Endothelial cell (in vitro differentiated cells): Measurements from ENCODE around the gene MEF2D. TPM values are rescaled to one million over a fixed set of nuclear protein-coding genes. Genes with fewer than 3 reads are reported as not detected.

Experiments used
- DNase-seq: peaks from one replicate; pipeline ENCODE4 v3.0.0; 2021; ENCODE audit warnings: low spot score
- H3K27ac Mint-ChIP-seq: one replicate; pipeline ENCODE4 v1.8.0; 2021; ENCODE audit warnings: mixed read lengths, inconsistent platforms; ENCODE audit not compliant: unreplicated experiment
- H3K27me3 Mint-ChIP-seq: one replicate; pipeline ENCODE4 v1.8.0; 2021; ENCODE audit warnings: mild to moderate bottlenecking, moderate library complexity, mixed read lengths, inconsistent platforms; ENCODE audit not compliant: unreplicated experiment
- H3K36me3 Mint-ChIP-seq: one replicate; pipeline ENCODE4 v1.8.0; 2021; ENCODE audit warnings: mild to moderate bottlenecking, low read depth, mixed read lengths, inconsistent platforms; ENCODE audit not compliant: unreplicated experiment
- H3K4me1 Mint-ChIP-seq: one replicate; pipeline ENCODE4 v1.8.0; 2021; ENCODE audit warnings: mild to moderate bottlenecking, mixed read lengths, inconsistent platforms; ENCODE audit not compliant: unreplicated experiment
- H3K4me3 Mint-ChIP-seq: one replicate; pipeline ENCODE4 v1.8.0; 2021; ENCODE audit warnings: mild to moderate bottlenecking, mixed read lengths, inconsistent platforms; ENCODE audit not compliant: unreplicated experiment
- H3K9me3 Mint-ChIP-seq: one replicate; pipeline ENCODE4 v1.8.0; 2021; ENCODE audit warnings: mixed read lengths, inconsistent platforms; ENCODE audit not compliant: unreplicated experiment
- CTCF ChIP-seq: fragments of 200-600 bp; sonication (generic); IDR thresholded peaks from one replicate; pipeline ENCODE4 v1.5.0; 2021; ENCODE audit warnings: antibody characterized with exemption; ENCODE audit not compliant: unreplicated experiment
- long read RNA-seq: library from polyadenylated mRNA; unstranded; transcript quantifications from one replicate; pipeline ENCODE4 v2.0.0, GENCODE V29; 2020; ENCODE audit not compliant: unreplicated experiment
- total RNA-seq: library from RNA; stranded (reverse); fragmentation: NEBNext Ultra II Directional; extraction: Animal tissue kit (Norgen Biotek cat#: 25700); gene quantifications from one replicate; pipeline ENCODE4 v1.2.1, GENCODE V29; 2021; ENCODE audit not compliant: unreplicated experiment

The MEF2D gene
- total RNA-seq = 45.2 TPM
- long read RNA-seq, partial matches to known transcripts = 1 of 3 reads
- long read RNA-seq, other reads (novel, unspliced or antisense) = 2 of 3 reads

- peak within 1 kb of the TSS; percentile 94 for H3K4me3 Mint-ChIP-seq
- H3K4me1 Mint-ChIP-seq = peaks cover 64% of the 10 kb centered on the region
- H3K27ac Mint-ChIP-seq = peak within 1 kb of the TSS; percentile 83
- peaks cover 9% of the 10 kb centered on the region for H3K27me3 Mint-ChIP-seq
- no peaks in the 10 kb centered on the region for H3K9me3 Mint-ChIP-seq
- no peak for DNase-seq
- no peak for TF ChIP-seq CTCF
- peaks cover 5% of the 10 kb centered on the region for H3K36me3 Mint-ChIP-seq
Measured at GRCh38 chr1:156500543-156500792, at the start of gene MEF2D. Gene MEF2D (minus strand): TSS chr1:156500775. CDS start chr1:156483292, 17,483 bp downstream.

- peak overlapping the region; percentile 10 for H3K4me3 Mint-ChIP-seq
- H3K27me3 Mint-ChIP-seq = peaks cover 2% of the 10 kb centered on the region
- no peak for DNase-seq
- no peak overlapping the region for H3K27ac Mint-ChIP-seq
- peaks cover 22% of the 10 kb centered on the region for H3K36me3 Mint-ChIP-seq
- no peak for TF ChIP-seq CTCF
- no peaks in the 10 kb centered on the region for H3K9me3 Mint-ChIP-seq
- H3K4me1 Mint-ChIP-seq = no peaks in the 10 kb centered on the region
Measured at GRCh38 chr1:156550346-156550745, 49.8 kb upstream of the MEF2D start.

GRCh38 chr1:156549831-156550230, 49.3 kb upstream of the MEF2D start:
- DNase-seq = no peak
- TF ChIP-seq CTCF = no peak
- peaks cover 20% of the 10 kb centered on the region for H3K36me3 Mint-ChIP-seq
- H3K9me3 Mint-ChIP-seq = no peaks in the 10 kb centered on the region
- peaks cover 2% of the 10 kb centered on the region for H3K27me3 Mint-ChIP-seq
- peaks cover 4% of the 10 kb centered on the region for H3K4me1 Mint-ChIP-seq
- no peak overlapping the region for H3K27ac Mint-ChIP-seq
- no peak overlapping the region for H3K4me3 Mint-ChIP-seq

GRCh38 chr1:156549390-156549789, 48.8 kb upstream of the MEF2D start:
- Mint-ChIP-seq H3K4me1 (peaks cover 7% of the 10 kb centered on the region), H3K27me3 (peaks cover under 1% of the 10 kb centered on the region), H3K4me3 (no peak overlapping the region), H3K9me3 (no peaks in the 10 kb centered on the region), H3K27ac (no peak overlapping the region), H3K36me3 (peaks cover 20% of the 10 kb centered on the region)
- TF ChIP-seq CTCF = no peak
- no peak for DNase-seq

GRCh38 chr1:156547982-156548381, 47.4 kb upstream of the MEF2D start:
- H3K4me1 Mint-ChIP-seq = peaks cover 20% of the 10 kb centered on the region
- no peak for TF ChIP-seq CTCF
- H3K4me3 Mint-ChIP-seq = no peak overlapping the region
- DNase-seq = no peak
- H3K27me3 Mint-ChIP-seq = peaks cover 1% of the 10 kb centered on the region
- H3K9me3 Mint-ChIP-seq = no peaks in the 10 kb centered on the region
- H3K27ac Mint-ChIP-seq = no peak overlapping the region
- H3K36me3 Mint-ChIP-seq = peaks cover 14% of the 10 kb centered on the region
